HG03571 (cell line): ENCODE data around the gene ZDHHC11.
"Not testable (repeated sequence)": the region's sequence is repeated elsewhere in the genome, so short reads cannot be mapped to it uniquely, and the experiment has no call there.

Experiments
- ATAC-seq: cut with Tn5 transposase; IDR thresholded peaks from one replicate; pipeline ENCODE4 v1.9.1; 2021; ENCODE audit not compliant: unreplicated experiment

ZDHHC11 gene

DNA sequence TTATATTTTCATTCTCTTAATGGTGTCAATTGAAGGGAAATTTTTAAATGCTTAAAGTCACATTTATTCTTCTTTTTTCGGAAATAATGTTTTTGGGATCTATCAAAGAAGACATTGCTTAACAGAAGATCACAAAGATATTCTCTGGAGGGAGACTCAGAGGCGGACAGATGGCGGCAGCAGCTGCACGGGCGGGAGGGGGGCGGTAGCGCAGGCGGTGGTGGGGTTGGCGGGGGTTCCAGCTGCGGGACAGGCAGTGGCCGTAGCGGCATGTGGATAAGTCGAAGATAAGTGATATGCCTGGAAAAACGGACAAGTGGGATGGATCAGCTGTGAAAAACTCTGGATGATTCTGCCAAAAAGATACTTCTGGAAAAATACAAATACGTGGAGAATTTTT, 34.6 kb downstream of the ZDHHC11 start:
- ATAC-seq = no peak

DNA sequence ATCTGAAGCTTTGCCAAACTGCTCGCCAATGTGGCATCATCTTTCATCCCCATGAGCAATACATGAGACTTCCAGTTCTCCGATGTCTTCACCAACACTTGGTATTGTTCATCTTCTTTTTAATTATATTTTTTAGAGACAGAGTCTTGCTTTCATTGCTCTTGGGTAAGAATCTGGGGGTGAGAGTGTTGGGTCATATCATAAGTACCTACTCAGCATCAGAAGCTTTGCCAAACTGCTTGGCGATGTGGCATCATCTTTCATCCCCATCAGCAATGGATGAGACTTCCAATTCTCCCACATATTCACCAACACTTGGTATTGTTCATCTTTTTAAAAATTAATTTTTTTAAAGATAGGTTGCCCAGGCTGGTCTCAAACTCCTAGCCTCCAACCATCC, 35.3 kb downstream of the ZDHHC11 start:
- ATAC-seq = no peak

DNA sequence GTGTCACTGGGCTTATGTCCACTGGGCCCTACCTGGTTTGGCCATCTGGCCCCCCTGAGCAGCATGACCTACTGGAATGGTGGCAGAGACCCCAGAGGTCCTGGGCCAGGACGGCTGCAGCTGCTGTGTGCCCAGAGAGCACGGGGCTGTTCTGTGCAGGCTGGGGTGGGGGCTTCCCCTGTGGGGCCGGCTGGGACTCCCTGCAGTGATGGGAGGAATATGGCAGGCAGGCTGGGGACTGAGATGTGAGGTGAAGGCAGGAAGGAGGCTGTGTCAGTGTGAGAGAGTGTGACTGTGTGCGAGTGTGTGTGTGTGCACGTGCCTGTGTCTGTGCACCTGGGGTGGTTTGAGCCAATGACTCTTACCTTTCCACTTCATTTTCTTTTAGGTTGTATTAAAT, 37.2 kb downstream of the ZDHHC11 start:
- not testable (repeated sequence) for ATAC-seq

DNA sequence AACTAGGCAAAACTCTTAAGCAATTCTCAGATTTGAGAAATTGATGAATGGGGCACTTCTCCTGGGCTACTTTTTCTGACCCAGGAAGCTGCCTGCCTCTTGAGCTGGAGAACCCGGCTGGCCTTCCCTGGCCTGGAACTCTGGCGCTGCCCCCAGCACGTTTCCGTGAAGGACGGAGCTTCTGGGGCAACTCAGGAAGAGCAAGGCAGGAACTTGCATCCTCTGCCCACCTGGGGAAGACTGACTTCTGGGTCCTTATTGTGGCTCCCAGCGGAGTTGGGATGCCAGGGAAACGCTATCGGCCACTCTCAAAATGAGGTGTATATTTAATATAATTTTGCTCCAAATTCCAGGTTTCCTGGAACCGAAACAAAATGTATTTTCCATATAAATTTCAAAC, 39.4 kb downstream of the ZDHHC11 start:
- ATAC-seq = not testable (repeated sequence)

DNA sequence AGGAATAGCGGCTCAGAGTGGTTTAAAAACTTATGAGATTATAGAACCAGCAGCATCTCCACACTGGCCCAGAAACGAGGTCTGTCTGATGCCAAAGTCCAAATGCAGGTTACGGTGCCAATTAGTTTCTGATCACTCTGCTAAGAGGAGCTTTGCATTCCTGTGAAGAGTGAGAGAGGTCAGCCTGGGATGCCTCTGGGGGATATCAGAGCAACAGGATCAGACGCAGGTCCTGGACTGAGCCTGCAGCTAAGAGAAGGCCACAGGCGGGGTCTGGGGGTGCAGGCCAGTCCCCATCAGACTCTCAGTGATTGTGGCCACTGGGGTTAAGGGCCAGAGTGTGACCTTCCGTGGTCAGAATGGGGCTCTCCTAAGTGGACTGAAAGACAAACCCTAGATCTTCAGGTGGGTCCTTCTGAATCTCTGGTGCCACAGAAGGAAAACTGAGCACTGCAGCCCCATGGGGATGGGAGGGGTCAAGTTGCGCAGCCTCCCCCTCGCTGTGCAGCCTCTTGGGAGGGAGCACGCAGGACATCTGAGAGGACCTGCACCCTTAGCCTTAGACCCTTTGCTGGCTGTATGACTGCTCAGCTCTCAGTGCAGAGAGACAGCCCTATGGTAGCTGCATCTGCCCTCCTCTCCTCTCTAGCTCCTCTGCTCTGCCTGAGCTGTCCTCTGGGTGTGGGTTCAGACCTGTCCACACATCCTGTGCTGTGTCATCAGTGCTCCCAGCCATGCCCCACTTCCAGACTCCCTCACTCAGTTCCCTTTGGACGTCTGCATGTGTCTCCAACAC, 42.9 kb downstream of the ZDHHC11 start:
- ATAC-seq = not testable (repeated sequence)

DNA sequence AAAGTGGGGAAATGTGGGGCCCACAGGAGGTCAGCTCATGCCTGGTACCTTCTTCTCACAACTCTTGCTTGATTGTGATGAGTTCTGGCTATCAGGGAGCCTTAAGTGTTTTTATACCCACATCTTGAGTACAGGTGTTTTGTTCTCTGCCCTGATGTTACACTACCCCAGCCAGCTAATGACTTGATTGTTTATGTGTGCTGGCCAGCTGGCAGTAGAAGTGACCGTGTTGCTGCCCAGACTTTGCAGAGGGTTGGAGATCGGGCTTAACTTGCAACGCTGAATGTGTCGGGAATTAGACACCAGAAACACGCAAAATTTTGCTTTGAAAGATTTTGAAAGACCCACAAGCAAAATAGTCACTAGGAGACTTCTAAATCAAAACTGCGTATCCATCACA, 49.3 kb downstream of the ZDHHC11 start:
- ATAC-seq = no peak

DNA sequence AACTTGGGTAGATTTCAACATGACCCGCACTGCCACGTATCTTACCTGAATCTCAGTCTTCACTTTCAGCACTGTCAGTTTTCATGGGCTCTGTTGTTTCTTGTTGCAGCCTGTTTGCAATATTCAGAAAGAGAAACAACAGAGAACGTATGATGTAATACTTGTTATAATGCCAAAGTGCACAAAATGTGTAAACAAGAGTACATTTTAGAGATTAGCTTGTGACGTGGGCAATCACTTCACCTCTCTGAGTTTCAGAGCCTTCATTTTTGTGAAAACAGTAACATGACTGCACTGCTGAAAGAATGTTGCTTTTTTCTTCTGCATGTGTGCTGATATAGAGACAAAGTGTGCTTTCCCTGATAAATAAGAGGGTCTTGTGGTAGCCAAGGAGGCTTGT, 49.7 kb downstream of the ZDHHC11 start:
- not testable (repeated sequence) for ATAC-seq

DNA sequence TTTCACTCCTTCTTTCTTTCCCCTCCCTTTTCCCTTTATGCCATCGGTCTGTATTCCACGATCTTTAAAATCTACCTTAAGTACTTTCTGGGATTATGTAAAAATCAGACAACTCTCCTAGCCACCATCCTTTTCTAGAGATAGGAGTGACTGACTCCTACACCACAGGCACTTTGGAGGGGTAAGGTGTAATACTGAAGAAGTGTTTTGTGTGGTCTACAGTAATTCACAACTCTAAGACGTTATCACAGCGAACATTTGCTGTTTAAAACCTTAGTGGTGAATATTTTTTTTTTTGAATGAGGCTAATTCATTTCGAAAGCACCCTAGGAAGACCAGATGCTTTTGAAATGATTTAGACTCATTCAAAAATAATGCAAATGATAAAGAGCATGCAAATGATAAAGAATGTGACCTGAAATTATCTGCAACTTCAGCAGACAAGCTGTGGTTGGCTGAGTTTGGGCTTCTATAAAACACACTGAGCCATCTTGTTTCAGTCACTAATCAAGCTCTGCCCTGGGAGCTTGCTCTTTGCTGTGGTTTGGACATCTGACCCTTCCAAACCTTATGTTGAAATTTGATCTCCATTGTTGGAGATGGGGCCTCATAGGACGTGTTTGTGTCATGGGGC, 52.2 kb downstream of the ZDHHC11 start:
- not testable (repeated sequence) for ATAC-seq

DNA sequence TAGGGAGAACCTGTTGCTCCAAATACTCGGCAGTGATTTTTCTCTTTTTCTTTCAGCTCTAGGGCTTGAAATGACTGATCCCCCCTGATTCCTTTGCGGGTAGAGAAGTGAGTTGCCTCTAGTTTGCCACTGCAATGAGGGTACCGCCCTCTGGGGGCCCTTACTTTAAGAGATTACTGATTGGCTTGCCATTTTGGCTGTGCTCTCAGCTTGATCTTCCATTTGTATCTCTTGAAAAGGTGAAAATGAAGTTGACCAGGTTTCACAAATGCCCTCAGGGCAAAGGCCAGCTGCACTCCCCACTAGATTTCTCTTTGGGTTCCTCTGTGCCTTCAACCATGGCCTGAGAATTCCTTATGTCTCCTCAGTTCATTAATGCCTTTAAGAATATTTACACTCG, 52.8 kb downstream of the ZDHHC11 start:
- ATAC-seq = not testable (repeated sequence)

DNA sequence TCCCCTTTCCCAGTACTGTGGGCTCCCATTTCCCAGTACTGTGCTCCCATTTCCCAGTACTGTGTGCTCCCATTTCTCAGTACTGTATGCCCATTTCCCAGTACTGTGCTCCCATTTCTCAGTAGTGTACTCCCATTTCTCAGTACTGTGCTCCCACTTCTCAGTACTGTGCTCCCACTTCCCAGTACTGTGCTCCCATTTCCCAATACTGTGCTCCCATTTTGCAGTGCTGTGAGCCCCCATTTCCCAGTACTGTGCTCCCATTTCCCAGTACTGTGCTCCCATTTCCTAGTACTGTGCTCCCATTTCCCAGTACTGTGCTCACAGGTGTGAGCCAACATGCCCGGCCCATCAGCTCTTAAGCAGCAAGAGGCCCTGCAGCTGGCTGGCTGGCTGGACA, 54.9 kb downstream of the ZDHHC11 start:
- not testable (repeated sequence) for ATAC-seq

DNA sequence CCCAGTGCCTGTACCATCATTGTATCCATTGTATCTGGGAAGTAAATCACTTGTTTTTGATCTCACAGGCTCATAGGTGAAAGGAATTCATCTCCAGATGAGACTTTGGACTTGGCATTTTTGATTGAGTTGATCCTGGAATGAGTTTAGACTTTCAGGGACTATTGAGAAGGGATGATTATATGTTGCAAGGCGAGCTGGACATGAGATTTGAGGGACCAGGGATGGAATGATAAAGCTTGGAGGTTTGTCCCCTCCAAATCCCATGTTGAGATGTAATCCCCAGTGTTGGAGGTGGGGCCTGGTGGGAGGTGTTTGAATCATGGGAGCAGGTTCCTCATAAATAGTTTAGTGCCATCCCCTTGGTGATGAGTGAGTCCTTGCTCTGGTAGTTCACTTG, 55.8 kb downstream of the ZDHHC11 start:
- not testable (repeated sequence) for ATAC-seq

DNA sequence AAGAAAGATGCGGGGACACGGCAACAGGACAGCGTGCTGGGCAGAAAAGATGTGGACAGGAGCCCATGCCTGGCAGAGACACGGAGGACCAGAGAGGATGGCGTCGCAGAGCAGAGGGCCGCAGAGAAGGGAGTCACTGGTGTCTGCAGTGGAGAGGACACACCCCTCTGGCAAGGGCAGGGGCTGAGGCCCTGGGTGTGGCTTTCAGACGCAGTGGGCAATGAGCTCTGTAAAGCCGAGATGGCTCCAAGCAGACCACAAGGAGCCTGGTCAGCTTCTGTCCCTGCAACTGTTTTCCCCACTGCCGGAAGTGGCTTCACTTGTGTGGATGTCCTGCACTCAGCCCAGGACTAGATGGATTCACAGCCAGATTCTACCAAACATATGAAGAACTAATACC, 62.1 kb downstream of the ZDHHC11 start:
- ATAC-seq = not testable (repeated sequence)

DNA sequence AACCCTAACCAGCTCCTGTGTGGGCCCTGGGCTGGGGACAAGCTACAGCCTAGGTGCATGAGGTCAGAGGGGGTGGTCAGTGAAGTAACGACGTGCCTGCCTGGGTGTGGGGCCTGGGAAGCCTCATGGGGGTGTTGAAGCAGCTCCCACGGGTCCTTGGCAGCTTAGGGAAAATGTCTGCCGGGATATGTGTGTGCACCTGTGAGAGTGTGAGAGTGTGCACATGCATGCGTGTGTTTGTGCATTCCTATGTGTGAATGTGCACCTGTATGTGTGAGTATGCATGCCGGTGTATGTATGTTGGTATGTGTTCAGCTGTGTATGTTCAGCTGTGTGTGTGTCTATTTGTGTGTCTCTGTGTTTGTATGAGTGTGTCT, 62.9 kb downstream of the ZDHHC11 start:
- ATAC-seq = not testable (repeated sequence)

DNA sequence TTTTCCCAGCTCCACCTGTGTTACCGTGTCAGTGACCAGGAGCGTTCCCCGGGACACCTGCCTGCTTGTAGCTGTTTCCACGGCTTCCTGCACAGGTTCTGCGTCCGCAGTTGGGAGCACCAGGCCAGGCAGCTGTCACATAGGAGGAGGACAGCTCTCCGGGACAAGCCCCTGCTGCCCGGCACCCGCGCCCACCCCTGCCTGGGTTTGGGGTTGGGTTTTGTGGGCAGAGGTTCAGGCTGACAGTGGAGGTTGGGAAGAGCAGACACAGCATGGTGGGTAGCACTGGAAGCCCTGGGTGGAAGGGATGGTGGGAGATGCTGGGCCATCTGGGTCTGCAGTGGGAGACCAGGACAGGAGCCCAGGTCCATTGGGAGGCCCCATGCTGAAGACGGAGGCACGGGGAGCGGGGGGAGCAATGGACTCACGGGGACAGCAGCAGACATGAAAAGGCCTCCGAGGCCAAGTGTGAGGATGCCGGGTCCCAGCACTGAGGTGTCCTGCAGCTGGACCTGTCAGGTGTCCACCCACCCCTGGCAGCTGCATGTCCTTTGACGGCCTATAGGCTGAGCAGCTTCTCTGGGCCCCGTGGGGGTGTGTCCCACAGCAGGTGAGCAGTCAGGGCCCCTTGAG, 63.4 kb downstream of the ZDHHC11 start:
- ATAC-seq = not testable (repeated sequence)

DNA sequence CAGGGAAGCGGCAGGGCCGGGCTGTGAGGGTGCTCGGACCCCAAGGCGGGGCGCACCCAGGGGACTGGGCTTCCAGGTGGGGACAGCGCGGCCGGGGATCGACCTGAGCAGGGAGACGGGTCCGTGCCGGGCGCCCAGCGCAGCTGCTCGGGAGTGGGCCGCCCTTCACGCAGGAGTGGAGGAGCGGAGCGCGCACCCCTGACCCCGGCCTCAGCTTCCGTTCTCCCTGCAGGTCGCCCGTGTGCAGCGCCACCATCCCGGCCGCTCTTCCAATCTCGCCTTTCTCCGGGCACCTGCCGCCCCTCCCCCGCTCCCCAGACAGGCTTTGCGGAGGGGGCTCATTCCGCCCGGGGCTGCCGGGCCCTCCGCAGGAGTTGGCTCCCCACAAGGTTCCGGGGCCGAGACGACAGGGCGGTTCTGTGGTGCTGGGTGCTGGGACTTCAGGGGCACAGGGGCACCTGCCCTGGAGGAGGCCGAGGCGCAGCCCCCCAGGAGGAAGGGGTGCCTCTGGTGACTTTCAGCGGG, 65.5 kb downstream of the ZDHHC11 start:
- peak; percentile 18 for ATAC-seq

DNA sequence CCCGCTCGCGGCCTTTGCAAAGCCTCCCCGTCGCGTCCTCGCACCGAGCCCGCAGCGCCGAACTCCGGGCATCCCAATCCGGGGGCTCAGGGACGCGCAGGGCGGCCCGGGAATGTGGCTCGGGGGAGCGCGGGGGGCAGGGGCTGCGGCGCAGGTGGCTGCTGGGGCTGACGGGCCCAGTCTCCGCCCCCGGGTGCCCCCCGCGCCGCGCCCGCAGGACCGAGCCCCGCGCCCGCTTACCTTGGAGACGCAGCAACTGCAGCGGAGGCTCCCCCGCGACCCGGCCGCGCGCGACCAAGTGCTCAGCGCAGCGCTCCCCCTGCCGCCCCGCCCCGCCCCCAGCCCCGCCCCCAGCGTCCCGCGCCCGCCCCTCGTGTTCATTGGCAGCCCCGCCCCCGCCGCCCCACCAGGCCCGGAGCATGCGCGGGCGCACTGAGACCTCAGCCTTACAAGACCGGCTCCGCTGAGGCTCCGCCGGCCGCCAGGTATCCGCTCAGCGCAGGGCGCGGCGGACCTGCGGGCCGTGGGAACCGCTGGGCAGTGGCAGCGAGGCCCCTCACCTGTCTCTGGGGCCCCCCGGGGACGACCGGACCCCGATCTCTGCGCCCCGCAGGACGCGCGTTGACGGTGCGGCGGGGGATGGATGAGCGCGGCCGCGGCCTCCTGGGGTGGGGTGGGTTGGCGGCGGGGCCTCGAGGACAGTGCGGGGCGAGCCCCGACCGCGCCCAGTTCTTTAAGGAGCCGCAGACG, 66.2 kb downstream of the ZDHHC11 start, which contains the start of gene ZDHHC11B:
Gene ZDHHC11B (minus strand): TSS at position 302 of the 750 bp plus-strand sequence. CDS start 17,810 bp downstream, outside the sequence.
- ATAC-seq = peak; percentile 51

DNA sequence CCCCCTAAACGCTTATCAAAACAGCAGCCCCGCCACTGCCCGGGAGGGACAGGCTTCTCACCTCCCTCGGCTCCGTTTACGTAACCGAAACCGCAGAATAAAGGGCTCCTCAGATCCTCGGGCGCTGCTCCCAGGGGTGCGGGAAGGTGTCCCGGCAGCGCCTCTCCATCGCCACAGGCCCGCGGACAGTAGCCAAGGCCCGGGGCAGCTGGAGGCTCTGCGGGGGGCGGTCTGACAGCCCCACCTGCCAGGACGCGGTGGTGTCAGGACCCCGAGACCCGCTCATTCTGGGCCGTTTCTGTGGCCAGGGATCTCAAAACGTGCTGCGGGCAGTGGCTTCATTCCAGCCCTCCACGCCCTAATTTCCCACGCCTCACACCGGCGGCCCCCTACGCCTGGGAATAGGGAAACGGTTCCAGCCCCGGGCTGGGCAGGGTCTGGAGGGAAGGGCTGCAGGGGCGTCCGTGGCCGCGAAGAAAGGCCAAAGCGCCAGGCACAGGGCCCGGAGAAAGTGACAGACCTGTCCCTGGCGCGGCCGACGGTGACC, 66.8 kb downstream of the ZDHHC11 start:
- peak; percentile 5 for ATAC-seq

DNA sequence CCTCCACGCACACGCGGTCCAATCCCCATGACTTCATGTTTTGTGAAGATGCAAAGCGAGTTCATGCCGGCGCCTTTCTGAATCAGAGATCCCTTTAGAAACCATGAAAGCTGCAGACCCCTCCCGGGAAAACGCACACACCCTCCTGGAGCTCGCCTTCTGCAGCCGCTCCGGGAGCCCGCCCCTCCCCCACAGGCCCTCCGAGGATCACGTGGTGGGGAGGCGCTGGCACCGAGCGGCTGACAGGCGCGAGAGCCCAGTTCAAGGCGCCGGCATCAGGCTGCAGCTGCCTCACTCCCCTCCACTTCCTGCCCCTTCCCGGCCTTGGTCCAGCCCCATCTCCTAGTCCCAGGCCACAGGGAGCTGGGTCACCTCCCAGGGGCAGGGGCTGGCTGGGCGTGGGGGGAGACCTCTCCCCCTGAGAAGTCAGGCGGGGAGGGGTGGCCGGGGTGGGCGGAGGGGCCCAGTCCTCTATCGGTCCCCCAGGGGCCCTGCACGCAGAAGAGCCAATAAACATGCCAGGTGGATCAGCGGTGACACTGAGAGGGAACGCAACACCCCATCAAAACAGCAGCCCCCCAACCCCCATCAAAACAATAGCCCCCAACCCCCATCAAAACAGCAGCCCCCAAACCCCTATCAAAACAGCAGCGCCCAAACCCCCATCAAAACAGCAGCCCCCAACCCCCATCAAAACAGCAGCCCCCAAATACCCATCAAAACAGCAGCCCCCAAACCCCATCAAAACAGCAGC, 67.6 kb downstream of the ZDHHC11 start:
- not testable (repeated sequence) for ATAC-seq

DNA sequence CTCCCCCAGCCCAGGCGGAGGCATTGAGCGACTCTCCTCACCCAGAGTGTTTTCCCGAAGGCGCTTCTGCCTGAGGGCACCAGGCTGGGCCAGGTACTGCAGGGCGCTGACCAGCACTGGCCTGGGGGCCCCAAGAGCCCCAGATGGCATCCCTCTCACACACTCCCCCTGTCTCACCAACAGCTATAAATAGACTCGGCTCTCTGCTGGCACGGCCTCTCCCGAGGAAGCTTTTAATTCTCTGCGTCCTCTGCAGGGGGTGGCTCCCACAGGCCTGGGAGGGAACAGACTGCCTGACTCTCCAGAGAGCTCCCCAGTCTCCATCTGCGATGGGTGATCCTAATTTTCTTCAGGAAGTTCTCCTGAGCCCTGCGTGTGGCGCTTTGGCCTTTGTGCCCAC, 68.4 kb downstream of the ZDHHC11 start:
- ATAC-seq = not testable (repeated sequence)

DNA sequence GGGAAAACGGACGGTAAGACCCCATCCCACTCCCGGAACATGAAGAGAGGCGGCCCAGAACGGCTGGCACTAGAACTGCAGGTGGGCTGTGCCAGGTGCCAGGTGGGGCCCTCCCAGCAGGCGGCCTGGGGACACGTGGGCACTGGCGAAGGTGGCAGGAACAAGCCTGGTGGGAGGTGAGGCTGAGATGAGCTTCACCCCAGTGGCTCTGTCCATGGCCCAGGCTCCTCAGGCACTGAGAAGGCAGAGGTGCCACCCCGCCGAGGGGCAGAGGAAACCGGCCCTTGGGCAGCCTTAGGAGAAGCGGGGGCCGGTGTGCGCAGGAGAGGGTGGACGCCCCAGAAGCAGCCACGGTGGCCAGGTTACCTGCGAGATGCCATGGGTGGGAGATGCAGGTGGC, 70.2 kb downstream of the ZDHHC11 start:
- ATAC-seq = not testable (repeated sequence)
